ENCODE measurements around the gene IQGAP1. TPM values are rescaled to one million over a fixed set of nuclear protein-coding genes. Genes with fewer than 3 reads are reported as not detected.
"Not testable (repeated sequence)": the region's sequence is repeated elsewhere in the genome, so short reads cannot be mapped to it uniquely, and the experiment has no call there.

The IQGAP1 gene
- total and polyA plus RNA-seq, 8 donors, result 22.3 to 222 (median 86.4) TPM

DNA sequence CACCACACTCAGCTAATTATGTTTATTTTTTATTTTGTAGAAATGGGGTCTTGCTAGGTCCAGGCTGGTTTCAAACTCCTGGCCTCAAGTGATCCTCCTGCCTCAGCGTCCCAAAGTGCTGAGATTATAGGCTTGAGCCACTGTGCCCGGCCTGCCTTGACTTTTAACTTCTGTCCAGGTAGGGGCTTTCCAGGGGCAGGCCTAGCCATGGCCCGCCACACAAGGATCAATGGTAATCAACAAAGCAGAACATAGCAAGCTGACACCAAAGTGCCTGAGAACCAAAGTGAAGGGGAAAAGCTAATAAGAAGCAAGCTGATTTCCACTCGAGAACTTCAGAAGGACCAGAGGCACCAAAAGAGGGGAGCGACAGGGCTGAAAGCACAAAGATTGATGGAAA lies 132.3 kb downstream of the IQGAP1 start:
- Histone ChIP-seq H3K4me1 (no peaks in the 10 kb centered on the region), H3K27me3 (no peaks in the 10 kb centered on the region), H3K9me3 (no peaks in the 10 kb centered on the region), H3K27ac (no peak overlapping the region), H3K4me3 (no peak overlapping the region), H3K36me3 (no peaks in the 10 kb centered on the region)
- intact Hi-C loops (cut with DNase I; ENCODE audit: low total_unique reads), result no loop called here
- 86 to 91% (median 89%) methylated on average over 5 of the region's 5 CpGs for WGBS, 5 donors
- DNase-seq, result no peak
- TF ChIP-seq POLR2AphosphoS5 (IDR thresholded peaks at IDR 0.05), result no peak
- TF ChIP-seq EP300 (IDR thresholded peaks at IDR 0.05), result no peak
- TF ChIP-seq, protein P1, sequence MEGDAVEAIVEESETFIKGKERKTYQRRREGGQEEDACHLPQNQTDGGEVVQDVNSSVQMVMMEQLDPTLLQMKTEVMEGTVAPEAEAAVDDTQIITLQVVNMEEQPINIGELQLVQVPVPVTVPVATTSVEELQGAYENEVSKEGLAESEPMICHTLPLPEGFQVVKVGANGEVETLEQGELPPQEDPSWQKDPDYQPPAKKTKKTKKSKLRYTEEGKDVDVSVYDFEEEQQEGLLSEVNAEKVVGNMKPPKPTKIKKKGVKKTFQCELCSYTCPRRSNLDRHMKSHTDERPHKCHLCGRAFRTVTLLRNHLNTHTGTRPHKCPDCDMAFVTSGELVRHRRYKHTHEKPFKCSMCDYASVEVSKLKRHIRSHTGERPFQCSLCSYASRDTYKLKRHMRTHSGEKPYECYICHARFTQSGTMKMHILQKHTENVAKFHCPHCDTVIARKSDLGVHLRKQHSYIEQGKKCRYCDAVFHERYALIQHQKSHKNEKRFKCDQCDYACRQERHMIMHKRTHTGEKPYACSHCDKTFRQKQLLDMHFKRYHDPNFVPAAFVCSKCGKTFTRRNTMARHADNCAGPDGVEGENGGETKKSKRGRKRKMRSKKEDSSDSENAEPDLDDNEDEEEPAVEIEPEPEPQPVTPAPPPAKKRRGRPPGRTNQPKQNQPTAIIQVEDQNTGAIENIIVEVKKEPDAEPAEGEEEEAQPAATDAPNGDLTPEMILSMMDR (IDR thresholded peaks at IDR 0.05), result no peak
- no peak for TF ChIP-seq POLR2A (IDR thresholded peaks at IDR 0.05)

DNA sequence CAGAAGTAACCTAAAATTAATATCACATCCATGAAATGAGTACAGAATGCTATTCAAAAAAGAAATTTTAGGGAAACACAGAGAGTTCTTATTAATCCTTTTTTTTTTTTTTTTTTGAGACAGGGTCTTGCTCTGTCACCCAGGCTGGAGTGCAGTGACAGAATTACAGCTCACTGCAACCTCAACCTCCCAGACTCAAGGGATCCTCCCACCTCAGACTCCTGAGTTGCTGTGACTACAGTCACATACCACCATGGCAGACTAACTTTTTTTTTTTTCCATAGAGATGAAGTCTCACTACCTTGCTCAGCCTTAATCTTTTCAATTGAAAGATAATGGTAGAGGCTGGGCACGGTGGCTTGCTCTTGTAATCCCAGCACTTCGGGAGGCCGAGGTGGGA lies 135.3 kb downstream of the IQGAP1 start:
- no peaks in the 10 kb centered on the region for H3K9me3 ChIP-seq
- no peaks in the 10 kb centered on the region for H3K36me3 ChIP-seq
- 87 to 98% (median 92%) methylated on average over 3 of the region's 3 CpGs for whole genome bisulfite sequencing, 5 donors
- H3K4me3 ChIP-seq, result no peak overlapping the region
- TF ChIP-seq POLR2A (IDR thresholded peaks at IDR 0.05), result no peak
- no peak for TF ChIP-seq POLR2AphosphoS5 (IDR thresholded peaks at IDR 0.05)
- TF ChIP-seq, protein P1 (IDR thresholded peaks at IDR 0.05), result no peak
- TF ChIP-seq EP300 (IDR thresholded peaks at IDR 0.05), result no peak
- intact Hi-C loops (cut with DNase I; ENCODE audit: low total_unique reads), result no loop called here
- H3K27ac ChIP-seq, result no peak overlapping the region
- no peaks in the 10 kb centered on the region for H3K4me1 ChIP-seq
- no peak for DNase-seq
- no peaks in the 10 kb centered on the region for H3K27me3 ChIP-seq

DNA sequence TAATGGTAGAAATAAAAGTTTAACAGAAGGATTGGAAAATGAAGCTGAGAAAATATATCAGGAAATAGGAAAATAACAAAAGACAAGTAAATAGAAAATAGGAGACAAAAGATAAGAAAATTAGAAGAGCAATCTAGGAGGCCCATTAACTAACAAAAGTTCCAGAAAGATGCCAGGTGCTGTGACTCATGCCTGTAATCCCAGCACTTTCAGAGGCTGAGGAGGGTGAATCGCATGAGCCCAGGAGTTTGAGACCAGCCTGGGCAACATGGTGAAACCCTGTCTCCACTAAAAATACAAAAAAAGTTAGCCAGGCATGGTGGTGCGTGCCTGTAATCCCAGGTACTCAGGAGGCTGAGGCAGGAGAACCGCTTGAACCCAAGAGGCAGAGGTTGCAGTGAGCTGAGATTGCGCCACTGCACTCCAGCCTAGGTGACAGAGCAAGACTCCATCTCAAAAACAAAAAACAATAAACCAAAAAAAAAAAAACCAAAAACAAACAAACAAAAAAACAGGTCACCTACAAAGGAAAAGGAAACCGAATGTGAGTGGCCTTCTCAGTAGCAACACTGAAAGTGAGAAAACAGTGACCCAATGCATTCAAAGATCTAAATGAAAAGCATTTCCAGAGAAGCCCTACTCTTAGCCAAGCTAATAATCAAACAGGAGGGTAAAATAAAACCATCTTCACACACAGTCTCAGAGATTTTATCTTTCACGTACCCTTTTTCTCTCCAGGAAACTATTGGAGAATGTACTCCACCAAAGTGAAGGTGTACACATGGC lies 136.2 kb downstream of the IQGAP1 start:
- H3K27ac ChIP-seq; H3K9me3 ChIP-seq; H3K4me3 ChIP-seq; H3K27me3 ChIP-seq; H3K36me3 ChIP-seq; H3K4me1 ChIP-seq; intact Hi-C loops (cut with DNase I; ENCODE audit: low total_unique reads); DNase-seq: not testable (repeated sequence)
- WGBS, 5 donors, result 84 to 92% (median 90%) methylated on average over 6 of the region's 6 CpGs

DNA sequence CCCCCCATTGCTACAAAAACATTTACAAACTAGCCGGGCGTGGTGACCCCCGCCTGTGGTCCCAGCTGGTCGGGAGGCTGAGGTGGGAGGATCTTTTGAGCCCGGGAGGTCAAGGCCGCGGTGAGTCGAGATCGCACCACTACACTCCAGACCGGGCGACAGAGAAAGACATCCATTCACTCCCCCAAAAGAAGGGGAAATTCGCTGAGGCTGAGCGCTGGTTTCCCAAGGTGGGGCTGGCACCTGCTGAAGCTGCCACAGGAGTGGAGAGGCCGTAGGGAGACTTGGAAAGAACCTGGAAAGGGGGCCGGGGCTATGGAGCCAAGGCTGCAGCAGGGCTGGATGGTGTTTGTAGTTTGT lies 140.9 kb downstream of the IQGAP1 start:
- DNase-seq, result no peak
- WGBS, 5 donors, result 77 to 84% (median 80%) methylated on average over 13 to 15 of the region's 15 CpGs
- Histone ChIP-seq H3K27ac (peak overlapping the region; percentile 91 to 98 (median 94)), H3K36me3 (no peaks in the 10 kb centered on the region), H3K27me3 (no peaks in the 10 kb centered on the region), H3K4me3 (peak overlapping the region; percentile 64 to 86 (median 76)), H3K9me3 (no peaks in the 10 kb centered on the region), H3K4me1 (peaks cover 19 to 41% (median 33%) of the 10 kb centered on the region in 4 donors)
- TF ChIP-seq, protein P1 (IDR thresholded peaks at IDR 0.05), result no peak
- no peak for TF ChIP-seq EP300 (IDR thresholded peaks at IDR 0.05)
- TF ChIP-seq POLR2A (IDR thresholded peaks at IDR 0.05), result no peak
- TF ChIP-seq POLR2AphosphoS5 (IDR thresholded peaks at IDR 0.05), result no peak
- intact Hi-C loops (cut with DNase I; ENCODE audit: low total_unique reads), result no loop called here
